PC-9 (cell line): ENCODE results near the gene TRAM2. TPM values are rescaled to one million over a fixed set of nuclear protein-coding genes. Genes with fewer than 3 reads are reported as not detected.

Experiments used
- BruUV-seq: library from RNA; stranded (reverse); fragments of 400-500 nt; replicated peaks from 2 replicates; lab custom pipeline; 2021; lab: Mats Ljungman, UMichigan
- CTCF ChIA-PET: fragments of 300-600 bp; sonication (Branson Sonifier 250); formaldehyde crosslinking; loops from one replicate; lab custom pipeline; 2022; ENCODE audit warnings: antibody characterized with exemption; lab: Charles Lee
- POLR2A ChIA-PET: fragments of 300-600 bp; sonication (Branson Sonifier 250); formaldehyde crosslinking; loops from one replicate; lab custom pipeline; 2022; ENCODE audit warnings: antibody characterized with exemption; ENCODE audit not compliant: unreplicated experiment; lab: Charles Lee
- DNase-seq, 2 experiments: peaks; one replicate each; pipeline versions ENCODE4 v3.0.0 to v3.0.0-alpha.2; 2015 to 2022; ENCODE audit warnings: mixed read lengths in 1 of 2
- H2AFZ ChIP-seq: fragments of 200-600 bp; sonication (generic); 2 replicates; pipeline ENCODE4 v1.8.1; 2017; ENCODE audit warnings: antibody characterized with exemption
- H3F3A ChIP-seq: fragments of 200-600 bp; sonication (generic); 2 replicates; pipeline ENCODE4 v1.8.1; 2017; ENCODE audit warnings: antibody characterized with exemption, mild to moderate bottlenecking, low read depth; ENCODE audit not compliant: insufficient read depth
- H3K27ac ChIP-seq: fragments of 200-600 bp; sonication (generic); 2 replicates; pipeline ENCODE4 v1.6.1; 2016; ENCODE audit warnings: mixed run types
- H3K27me3 ChIP-seq: fragments of 200-600 bp; sonication (generic); 2 replicates; pipeline ENCODE4 v1.6.1; 2016; ENCODE audit warnings: low read depth, mixed run types; ENCODE audit not compliant: insufficient read depth
- H3K36me3 ChIP-seq: fragments of 200-600 bp; sonication (generic); 2 replicates; pipeline ENCODE4 v1.6.1; 2016; ENCODE audit warnings: low read depth, mixed run types
- H3K4me1 ChIP-seq: fragments of 200-600 bp; sonication (generic); replicated peaks from 2 replicates; pipeline ENCODE4 v1.6.1; 2016; ENCODE audit warnings: mixed run types; ENCODE audit not compliant: insufficient read depth
- H3K4me2 ChIP-seq: fragments of 200-600 bp; sonication (generic); 2 replicates; pipeline ENCODE4 v1.6.1; 2017; ENCODE audit warnings: mixed run types
- H3K4me3 ChIP-seq: fragments of 200-600 bp; sonication (generic); 2 replicates; pipeline ENCODE4 v1.6.1; 2016; ENCODE audit warnings: mixed run types
- H3K79me2 ChIP-seq: fragments of 200-600 bp; sonication (generic); 2 replicates; pipeline ENCODE4 v1.6.1; 2017; ENCODE audit warnings: low read depth, mixed run types
- H3K9me2 ChIP-seq: fragments of 200-600 bp; sonication (generic); 2 replicates; pipeline ENCODE4 v1.8.1; 2017; ENCODE audit warnings: mild to moderate bottlenecking; ENCODE audit not compliant: insufficient read depth
- H3K9me3 ChIP-seq: fragments of 200-600 bp; sonication (generic); 2 replicates; pipeline ENCODE4 v1.8.1; 2016; ENCODE audit warnings: low read depth; ENCODE audit not compliant: insufficient read depth
- H4K20me1 ChIP-seq: fragments of 200-600 bp; sonication (generic); 2 replicates; pipeline ENCODE4 v1.8.1; 2017; ENCODE audit not compliant: insufficient read depth
- CTCF ChIP-seq: fragments of 200-600 bp; sonication (generic); conservative IDR thresholded peaks from 2 replicates; pipeline ENCODE4 v1.6.1; 2017; ENCODE audit warnings: mixed run types, antibody characterized with exemption, mild to moderate bottlenecking, moderate library complexity
- EZH2 ChIP-seq: fragments of 200-600 bp; sonication (generic); IDR thresholded peaks from 2 replicates; pipeline ENCODE4 v1.8.0; 2017; ENCODE audit warnings: antibody characterized with exemption, low read depth
- intact Hi-C: fragments of 100-400 bp; cut with micrococcal nuclease; formaldehyde crosslinking; loops from one replicate; pipeline ENCODE4 v1.10.0; 2022; ENCODE audit not compliant: unreplicated experiment
- total RNA-seq: library from RNA; stranded (reverse); gene quantifications from 2 replicates; pipeline ENCODE4 v1.2.3, GENCODE V29; 2021

TRAM2 gene
- total RNA-seq, 1 experiment from 2014 or later, result 40.9 TPM

DNA sequence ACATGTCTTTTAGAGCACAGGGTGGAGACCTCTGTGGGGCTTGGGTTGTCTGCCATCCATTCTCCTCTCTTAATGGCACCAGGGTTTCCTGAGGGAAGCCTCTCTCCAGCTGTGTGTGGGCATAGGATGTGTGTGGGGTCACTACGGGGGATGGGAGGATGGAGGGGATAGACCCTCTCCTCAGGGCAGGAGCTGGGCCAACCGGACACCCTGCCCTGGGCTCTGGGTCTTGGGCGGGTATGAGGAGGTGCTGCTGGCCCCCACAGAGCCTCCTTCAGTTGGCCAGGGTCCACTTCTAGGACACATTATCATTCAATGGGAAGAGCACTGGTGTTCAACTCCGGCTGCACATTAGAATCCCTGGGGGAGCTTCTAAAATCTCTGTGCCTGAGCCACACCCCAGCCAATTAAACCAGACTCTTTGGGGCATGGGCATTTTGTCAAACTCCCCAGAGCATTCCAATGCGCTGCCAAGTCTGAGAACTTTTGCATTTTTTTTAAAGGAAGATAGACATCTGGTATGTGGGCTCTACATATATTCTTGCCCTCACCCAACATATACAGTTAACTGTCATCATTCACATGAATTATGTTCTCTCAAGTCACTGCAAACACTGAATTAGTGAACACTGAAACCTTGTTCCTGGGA is 38.5 kb downstream of the TRAM2 start:
- H3K9me2 ChIP-seq, result no peaks in the 10 kb centered on the region
- DNase-seq, result no peak
- no TSS peak for BruUV-seq
- no peaks in the 10 kb centered on the region for H3K9me3 ChIP-seq
- CTCF ChIA-PET, result no interaction called here
- H3K27ac ChIP-seq, result no peak overlapping the region
- H2AFZ ChIP-seq, result no peak overlapping the region
- intact Hi-C loops, result loop anchor here (2.0 kb wide), 1 partner anchor 16 kb away; no protein-coding TSS in a partner anchor
- no peak for TF ChIP-seq EZH2
- no peak for TF ChIP-seq CTCF
- no peaks in the 10 kb centered on the region for H3K79me2 ChIP-seq
- no peak overlapping the region for H3K4me2 ChIP-seq
- no peaks in the 10 kb centered on the region for H4K20me1 ChIP-seq
- no peaks in the 10 kb centered on the region for H3K36me3 ChIP-seq
- POLR2A ChIA-PET, result no interaction called here
- H3K4me3 ChIP-seq, result no peak overlapping the region
- no peaks in the 10 kb centered on the region for H3K4me1 ChIP-seq
- H3F3A ChIP-seq, result no peaks in the 10 kb centered on the region; the same call in 1 of the 2 replicates
- no peaks in the 10 kb centered on the region for H3K27me3 ChIP-seq

DNA sequence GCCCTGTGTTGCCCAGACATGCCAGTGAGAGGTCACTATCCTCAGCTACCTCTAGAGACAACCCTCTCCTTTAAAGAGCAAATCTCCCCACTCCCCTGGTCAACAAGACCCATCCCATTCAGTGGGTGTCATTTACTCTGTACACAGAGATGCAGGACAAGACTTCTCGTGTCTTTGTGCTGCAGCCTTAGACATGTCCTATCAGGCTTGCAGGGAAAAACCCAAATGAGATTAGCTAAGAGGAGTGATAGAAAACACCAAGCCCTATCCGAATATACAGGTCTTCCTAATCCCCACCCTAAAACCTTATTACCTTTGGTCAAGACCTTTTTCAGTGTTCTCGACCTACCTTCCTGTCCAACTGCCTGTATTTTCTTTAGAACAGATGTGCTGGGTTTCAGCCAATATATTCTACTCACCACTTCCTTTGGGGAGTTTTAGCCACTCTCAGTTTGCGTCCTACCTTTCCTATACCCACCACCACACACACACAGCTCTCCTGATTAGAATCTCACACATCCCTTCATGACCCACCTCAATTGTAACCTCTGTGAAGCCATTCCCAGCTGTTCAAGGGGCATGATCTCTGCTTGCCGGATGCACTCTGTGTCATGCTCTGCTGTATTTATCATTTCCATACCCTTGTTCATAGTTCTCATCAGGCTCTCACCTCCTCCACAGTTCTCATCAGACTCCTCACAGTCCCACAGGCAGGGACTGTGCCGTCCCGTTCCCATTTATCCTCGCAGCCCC is 39.7 kb downstream of the TRAM2 start:
- CTCF ChIA-PET, result no interaction called here
- no peaks in the 10 kb centered on the region for H3K4me1 ChIP-seq

More for the DNA sequence above, 39.7 kb downstream of the TRAM2 start:
- H2AFZ ChIP-seq, result no peak overlapping the region
- DNase-seq, result no peak
- H4K20me1 ChIP-seq, result no peaks in the 10 kb centered on the region
- no peak overlapping the region for H3K27ac ChIP-seq
- no peak overlapping the region for H3K4me2 ChIP-seq
- no TSS peak for BruUV-seq
- no peaks in the 10 kb centered on the region; the same call in 1 of the 2 replicates for H3F3A ChIP-seq
- H3K9me3 ChIP-seq, result no peaks in the 10 kb centered on the region
- H3K36me3 ChIP-seq, result no peaks in the 10 kb centered on the region
- H3K27me3 ChIP-seq, result no peaks in the 10 kb centered on the region
- no peaks in the 10 kb centered on the region for H3K9me2 ChIP-seq
- H3K79me2 ChIP-seq, result no peaks in the 10 kb centered on the region
- TF ChIP-seq CTCF, result no peak
- TF ChIP-seq EZH2, result no peak
- POLR2A ChIA-PET, result no interaction called here
- H3K4me3 ChIP-seq, result no peak overlapping the region
- intact Hi-C loops, result no loop called here
